Astrocyte of the cerebellum (primary cell): ENCODE measurements around the gene ACKR4.

ENCODE experiments used
- DNase-seq: peaks from one replicate; pipeline ENCODE4 v3.0.0-alpha.2; 2011; ENCODE audit warnings: low read depth
- H3K4me3 ChIP-seq: 2 replicates; pipeline ENCODE4 v1.5.1; 2011; ENCODE audit warnings: mild to moderate bottlenecking, low read depth, low read length, moderate library complexity
- in situ Hi-C: cut with HindIII; loops from 2 replicates; pipeline ENCODE4 v1.10.0; 2017; ENCODE audit warnings: low sequenced_read_pairs
- TF ChIP-seq, protein P1 (sequence below): IDR thresholded peaks from 2 replicates; pipeline ENCODE4 v1.5.1; 2012; ENCODE audit warnings: low read length, low read depth, moderate library complexity, mild to moderate bottlenecking; ENCODE audit errors: missing control alignments

Gene ACKR4

DNA sequence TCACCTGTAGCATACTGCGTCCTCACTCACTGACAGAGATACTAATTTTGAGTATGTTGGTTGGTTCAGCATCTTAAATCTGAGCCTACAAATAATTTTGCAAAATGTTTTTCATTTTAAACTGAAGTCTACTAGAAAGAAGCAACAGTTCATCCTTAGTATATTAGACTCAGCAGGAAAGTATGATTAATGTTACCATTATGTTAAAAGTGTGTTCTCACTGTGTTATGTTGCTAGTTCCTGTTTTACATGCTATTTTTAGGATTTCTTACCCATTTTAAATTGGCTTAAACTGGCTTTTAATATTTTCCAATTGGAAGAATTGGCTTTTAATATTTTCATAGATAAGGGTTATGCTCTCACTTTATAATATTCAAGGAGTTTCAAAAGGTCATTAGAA is 25.7 kb downstream of the ACKR4 start:
- in situ Hi-C loops = no loop called here
- H3K4me3 ChIP-seq = no peak overlapping the region
- TF ChIP-seq, protein P1, sequence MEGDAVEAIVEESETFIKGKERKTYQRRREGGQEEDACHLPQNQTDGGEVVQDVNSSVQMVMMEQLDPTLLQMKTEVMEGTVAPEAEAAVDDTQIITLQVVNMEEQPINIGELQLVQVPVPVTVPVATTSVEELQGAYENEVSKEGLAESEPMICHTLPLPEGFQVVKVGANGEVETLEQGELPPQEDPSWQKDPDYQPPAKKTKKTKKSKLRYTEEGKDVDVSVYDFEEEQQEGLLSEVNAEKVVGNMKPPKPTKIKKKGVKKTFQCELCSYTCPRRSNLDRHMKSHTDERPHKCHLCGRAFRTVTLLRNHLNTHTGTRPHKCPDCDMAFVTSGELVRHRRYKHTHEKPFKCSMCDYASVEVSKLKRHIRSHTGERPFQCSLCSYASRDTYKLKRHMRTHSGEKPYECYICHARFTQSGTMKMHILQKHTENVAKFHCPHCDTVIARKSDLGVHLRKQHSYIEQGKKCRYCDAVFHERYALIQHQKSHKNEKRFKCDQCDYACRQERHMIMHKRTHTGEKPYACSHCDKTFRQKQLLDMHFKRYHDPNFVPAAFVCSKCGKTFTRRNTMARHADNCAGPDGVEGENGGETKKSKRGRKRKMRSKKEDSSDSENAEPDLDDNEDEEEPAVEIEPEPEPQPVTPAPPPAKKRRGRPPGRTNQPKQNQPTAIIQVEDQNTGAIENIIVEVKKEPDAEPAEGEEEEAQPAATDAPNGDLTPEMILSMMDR = no peak
- no peak for DNase-seq

DNA sequence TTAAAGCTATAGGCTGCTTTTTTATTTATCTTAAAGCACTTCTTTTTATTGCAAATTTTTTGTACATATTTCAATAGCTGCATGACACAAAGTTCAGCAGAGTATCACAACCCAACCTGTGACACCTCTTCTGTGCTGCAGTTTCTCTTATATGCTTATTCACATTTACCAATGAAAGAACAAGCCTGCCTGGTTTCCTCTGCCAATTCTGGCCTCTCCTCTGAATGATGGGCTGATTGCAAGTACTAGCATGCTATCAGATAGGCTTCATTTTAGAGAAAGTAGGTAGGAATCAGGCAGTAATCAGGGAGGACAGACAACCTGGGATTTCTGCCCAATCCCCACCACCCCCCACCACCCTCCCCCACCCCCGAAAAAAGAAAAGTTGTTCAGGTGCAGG is 26.6 kb downstream of the ACKR4 start:
- TF ChIP-seq, protein P1 = no peak
- no peak overlapping the region for H3K4me3 ChIP-seq
- in situ Hi-C loops = no loop called here
- DNase-seq = no peak

DNA sequence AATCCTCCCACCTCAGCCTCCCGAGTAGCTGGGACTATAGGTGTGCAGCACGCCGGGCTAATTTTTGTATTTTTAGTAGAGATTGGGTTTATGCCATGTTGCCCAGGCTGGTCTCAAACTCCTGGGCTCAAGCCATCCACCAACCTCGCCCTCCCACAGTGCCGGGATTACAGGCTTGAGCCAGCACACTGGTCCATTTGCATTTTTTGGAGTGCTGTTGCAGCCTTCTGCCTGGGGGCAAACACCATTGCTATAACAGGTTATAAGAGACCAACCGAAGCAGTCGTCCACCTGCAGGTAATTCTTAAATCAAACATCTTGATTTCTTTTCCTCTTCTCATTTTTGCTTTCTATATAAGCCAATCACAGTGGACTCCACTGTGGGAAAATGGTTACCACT is 27.7 kb downstream of the ACKR4 start:
- in situ Hi-C loops = loop anchor here (25.0 kb wide), 1 partner anchor 87 kb away; no protein-coding TSS in a partner anchor
- no peak overlapping the region for H3K4me3 ChIP-seq
- no peak for DNase-seq
- TF ChIP-seq, protein P1 = no peak

DNA sequence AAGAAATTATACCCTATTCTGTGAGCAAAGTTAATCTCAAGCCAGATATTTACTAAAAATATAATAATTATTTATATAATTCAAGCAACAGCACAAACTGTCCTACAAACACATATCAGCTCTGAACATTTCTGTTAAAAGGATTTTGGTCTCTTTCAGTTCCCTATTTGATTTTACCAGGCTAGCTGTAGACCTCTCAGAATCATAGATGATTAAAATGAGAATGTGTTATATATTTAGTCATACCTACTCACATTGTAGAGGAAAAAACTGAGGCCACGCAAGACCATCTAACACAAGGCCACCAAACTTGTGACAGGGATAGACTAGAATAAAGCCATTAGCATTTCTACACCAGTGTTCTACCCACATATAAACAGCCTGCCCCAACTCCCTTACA is 28.5 kb downstream of the ACKR4 start:
- no peak for DNase-seq
- in situ Hi-C loops = loop anchor here (25.0 kb wide), 1 partner anchor 88 kb away; no protein-coding TSS in a partner anchor
- H3K4me3 ChIP-seq = no peak overlapping the region
- TF ChIP-seq, protein P1 = no peak

DNA sequence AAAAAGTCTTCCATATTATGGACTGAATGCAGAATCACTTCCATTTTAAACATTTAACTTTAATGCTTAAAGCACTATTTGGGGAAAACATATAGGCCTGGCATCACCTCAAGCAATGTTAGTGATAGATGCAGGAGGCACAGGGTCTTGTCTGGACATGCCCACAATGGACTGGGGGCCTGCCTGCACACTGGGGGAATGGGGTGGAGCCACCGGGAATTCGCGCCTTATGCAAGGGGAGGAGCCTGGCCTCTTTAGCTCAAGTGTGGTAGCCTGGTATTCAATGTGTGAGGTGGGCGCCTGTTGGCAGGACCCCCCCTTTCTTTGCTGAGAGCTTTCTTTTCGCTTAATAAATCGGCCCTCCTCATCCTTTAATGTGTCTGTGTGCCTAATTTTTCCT is 29.9 kb downstream of the ACKR4 start:
- no peak overlapping the region for H3K4me3 ChIP-seq
- DNase-seq = no peak
- in situ Hi-C loops = loop anchor here (25.0 kb wide), 1 partner anchor 90 kb away; no protein-coding TSS in a partner anchor
- TF ChIP-seq, protein P1 = no peak

DNA sequence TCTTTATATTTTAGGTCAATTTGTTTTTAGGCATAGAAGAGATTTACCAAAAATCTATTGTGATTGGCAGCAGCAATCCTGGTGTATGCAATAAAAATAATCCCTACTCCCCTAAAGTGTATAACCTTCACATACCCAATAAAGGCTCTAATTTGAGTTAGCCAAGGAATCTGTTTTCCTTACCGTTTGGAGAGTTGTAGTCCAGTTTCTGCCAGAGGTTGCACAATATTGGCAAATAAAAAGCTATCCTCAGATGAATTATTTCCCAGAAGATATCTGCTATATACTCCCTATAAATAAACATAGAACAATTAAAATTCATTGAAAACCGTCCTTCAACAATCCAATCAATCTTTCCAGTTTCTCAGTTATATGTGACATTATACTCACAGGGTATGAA is 31.1 kb downstream of the ACKR4 start:
- DNase-seq = no peak
- no peak overlapping the region for H3K4me3 ChIP-seq
- TF ChIP-seq, protein P1 = no peak
- in situ Hi-C loops = loop anchor here (25.0 kb wide), 1 partner anchor 91 kb away; no protein-coding TSS in a partner anchor
